ENCODE data around the gene FRRS1. TPM values are rescaled to one million over a fixed set of nuclear protein-coding genes. Genes with fewer than 3 reads are reported as not detected.

FRRS1 gene
- total RNA-seq, 4 donors from 2014 or later: 2.5 to 4.4 (median 3.4) TPM

DNA sequence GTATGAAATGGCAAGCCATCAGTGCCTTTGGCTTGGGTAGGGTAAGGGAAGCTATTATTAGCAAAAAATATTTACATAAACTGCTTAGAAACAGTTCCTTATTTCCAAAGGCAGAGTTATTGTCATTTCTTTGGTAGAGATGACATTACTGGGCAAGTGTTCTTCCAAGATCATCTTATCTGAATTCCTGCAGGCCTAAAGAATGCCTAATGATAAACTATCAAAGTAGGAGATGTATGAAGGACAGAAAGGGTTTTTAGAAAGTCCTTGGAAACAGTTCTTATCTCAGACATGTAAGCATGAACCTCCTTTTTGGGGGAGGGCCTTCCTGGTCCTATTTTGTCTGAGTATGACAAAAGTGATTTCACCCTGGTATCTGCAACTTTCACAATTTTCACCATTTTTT, 5.1 kb upstream of the FRRS1 start:
- H3K27me3 ChIP-seq: no peaks in the 10 kb centered on the region
- no peak for TF ChIP-seq EP300 (IDR thresholded peaks at IDR 0.05)
- TF ChIP-seq, protein P1, sequence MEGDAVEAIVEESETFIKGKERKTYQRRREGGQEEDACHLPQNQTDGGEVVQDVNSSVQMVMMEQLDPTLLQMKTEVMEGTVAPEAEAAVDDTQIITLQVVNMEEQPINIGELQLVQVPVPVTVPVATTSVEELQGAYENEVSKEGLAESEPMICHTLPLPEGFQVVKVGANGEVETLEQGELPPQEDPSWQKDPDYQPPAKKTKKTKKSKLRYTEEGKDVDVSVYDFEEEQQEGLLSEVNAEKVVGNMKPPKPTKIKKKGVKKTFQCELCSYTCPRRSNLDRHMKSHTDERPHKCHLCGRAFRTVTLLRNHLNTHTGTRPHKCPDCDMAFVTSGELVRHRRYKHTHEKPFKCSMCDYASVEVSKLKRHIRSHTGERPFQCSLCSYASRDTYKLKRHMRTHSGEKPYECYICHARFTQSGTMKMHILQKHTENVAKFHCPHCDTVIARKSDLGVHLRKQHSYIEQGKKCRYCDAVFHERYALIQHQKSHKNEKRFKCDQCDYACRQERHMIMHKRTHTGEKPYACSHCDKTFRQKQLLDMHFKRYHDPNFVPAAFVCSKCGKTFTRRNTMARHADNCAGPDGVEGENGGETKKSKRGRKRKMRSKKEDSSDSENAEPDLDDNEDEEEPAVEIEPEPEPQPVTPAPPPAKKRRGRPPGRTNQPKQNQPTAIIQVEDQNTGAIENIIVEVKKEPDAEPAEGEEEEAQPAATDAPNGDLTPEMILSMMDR (IDR thresholded peaks at IDR 0.05): no peak
- TF ChIP-seq POLR2A (IDR thresholded peaks at IDR 0.05): no peak

DNA sequence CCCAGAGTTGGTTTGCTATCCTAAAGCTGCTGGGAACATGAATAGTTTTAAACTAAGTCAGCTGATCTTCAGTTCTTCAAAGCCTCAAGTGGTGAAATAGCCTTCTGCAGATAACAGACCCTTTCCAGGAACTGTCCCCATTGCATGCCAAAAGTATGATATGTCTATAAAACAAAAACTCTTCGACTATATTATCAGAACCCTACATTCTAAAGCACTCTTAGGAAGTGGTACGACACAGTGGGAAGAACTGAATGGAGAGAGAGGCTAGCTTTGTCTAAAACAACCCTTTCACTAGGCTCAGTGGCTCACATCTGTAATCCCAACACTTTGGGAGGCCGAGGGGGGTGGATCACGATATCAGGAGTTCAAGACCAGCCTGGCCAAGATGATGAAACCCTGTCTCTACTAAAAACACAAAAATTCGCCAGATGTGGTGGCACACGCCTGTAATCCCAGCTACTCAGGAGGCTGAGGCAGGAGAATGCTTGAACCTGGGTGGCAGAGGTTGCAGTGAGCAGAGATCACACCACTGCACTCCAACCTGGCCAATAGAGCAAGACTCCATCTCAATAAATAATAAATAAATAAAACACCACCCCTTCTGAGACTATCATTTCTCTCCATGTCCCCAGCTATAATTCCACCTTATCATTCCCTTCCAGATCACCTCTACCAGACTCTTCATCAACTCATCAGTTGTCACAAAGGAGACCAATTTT, 2.2 kb upstream of the FRRS1 start:
- Histone ChIP-seq H3K4me1 (peaks cover 0 to 9% (median 0%) of the 10 kb centered on the region in 4 donors), H3K27me3 (no peaks in the 10 kb centered on the region), H3K27ac (no peak overlapping the region), H3K36me3 (no peaks in the 10 kb centered on the region), H3K4me3 (no peak overlapping the region), H3K9me3 (no peaks in the 10 kb centered on the region)
- no peak for DNase-seq (ENCODE audit: low spot score in 2 of 2)
- TF ChIP-seq POLR2A (IDR thresholded peaks at IDR 0.05) (no peak), EP300 (IDR thresholded peaks at IDR 0.05) (no peak)
- TF ChIP-seq, protein P1 (IDR thresholded peaks at IDR 0.05): no peak
- WGBS, 2 donors: 78 to 82% methylated on average over 6 of the region's 6 CpGs

More for the DNA sequence above, 5.1 kb upstream of the FRRS1 start:
- H3K27ac ChIP-seq: no peak overlapping the region
- H3K36me3 ChIP-seq: no peaks in the 10 kb centered on the region
- no peaks in the 10 kb centered on the region for H3K9me3 ChIP-seq
- peaks cover 0 to 9% (median 0%) of the 10 kb centered on the region in 4 donors for H3K4me1 ChIP-seq
- H3K4me3 ChIP-seq: no peak overlapping the region
- DNase-seq (ENCODE audit: low spot score in 2 of 2): no peak

- Histone ChIP-seq H3K27me3 (no peaks in the 10 kb centered on the region), H3K4me1 (peaks cover 0 to 9% (median 0%) of the 10 kb centered on the region in 4 donors), H3K9me3 (no peaks in the 10 kb centered on the region), H3K27ac (no peak overlapping the region), H3K36me3 (no peaks in the 10 kb centered on the region), H3K4me3 (no peak overlapping the region)
- TF ChIP-seq, protein P1 (IDR thresholded peaks at IDR 0.05): no peak
- TF ChIP-seq POLR2A (IDR thresholded peaks at IDR 0.05): no peak
- TF ChIP-seq EP300 (IDR thresholded peaks at IDR 0.05): no peak
- 61 to 63% methylated on average over 3 of the region's 3 CpGs for WGBS, 2 donors
- no peak for DNase-seq (ENCODE audit: low spot score in 2 of 2)
Measured at GRCh38 chr1:99768104-99768503, 1.7 kb upstream of the FRRS1 start.

DNA sequence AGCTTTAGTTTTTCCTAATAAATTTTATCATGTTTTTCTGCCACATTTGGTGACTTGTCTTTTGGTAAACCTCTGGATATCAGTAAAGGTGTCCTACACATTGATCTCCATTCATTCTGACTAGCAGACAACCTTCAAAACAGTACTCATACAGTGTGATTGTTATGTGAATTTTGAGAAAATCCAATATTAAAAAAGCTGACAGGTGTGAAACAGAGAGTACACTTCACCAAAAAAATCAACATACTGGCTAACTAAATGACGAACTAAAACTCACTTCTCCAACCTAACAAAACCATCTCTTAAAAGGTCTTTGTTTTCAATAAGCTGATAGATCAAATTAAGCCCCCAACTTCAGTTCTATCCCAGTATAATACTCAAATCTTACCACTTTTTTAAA, 1.5 kb downstream of the FRRS1 start:
- no peaks in the 10 kb centered on the region for H3K9me3 ChIP-seq
- no peak overlapping the region for H3K27ac ChIP-seq

GRCh38 chr1:99764439-99764838, 2.0 kb downstream of the FRRS1 start:
- no peak overlapping the region for H3K4me3 ChIP-seq
- DNase-seq (ENCODE audit: low spot score in 2 of 2): no peak
- WGBS, 2 donors: 85 to 86% methylated on average over 2 of the region's 2 CpGs

More for the DNA sequence above, 1.5 kb downstream of the FRRS1 start:
- Histone ChIP-seq H3K27me3 (no peaks in the 10 kb centered on the region), H3K36me3 (no peaks in the 10 kb centered on the region), H3K4me1 (peaks cover 0 to 15% (median 0%) of the 10 kb centered on the region in 4 donors), H3K4me3 (no peak overlapping the region)
- no peak for DNase-seq (ENCODE audit: low spot score in 2 of 2)
- TF ChIP-seq POLR2A (IDR thresholded peaks at IDR 0.05): no peak
- TF ChIP-seq, protein P1 (IDR thresholded peaks at IDR 0.05): no peak
- 90 to 95% methylated on average over 1 of the region's 1 CpG for WGBS, 2 donors

More at GRCh38 chr1:99764439-99764838, 2.0 kb downstream of the FRRS1 start:
- TF ChIP-seq EP300 (IDR thresholded peaks at IDR 0.05) (no peak), POLR2A (IDR thresholded peaks at IDR 0.05) (no peak)
- TF ChIP-seq, protein P1 (IDR thresholded peaks at IDR 0.05): no peak
- Histone ChIP-seq H3K36me3 (no peaks in the 10 kb centered on the region), H3K9me3 (no peaks in the 10 kb centered on the region), H3K27me3 (no peaks in the 10 kb centered on the region), H3K27ac (no peak overlapping the region), H3K4me1 (peaks cover 0 to 15% (median 0%) of the 10 kb centered on the region in 4 donors)
